NCI-H1105 (cell line): ENCODE results near the gene SDR39U1.

Source experiments
- DNase-seq: peaks from one replicate; lab custom pipeline; 2025; lab: John Stamatoyannopoulos, UW

SDR39U1 gene

GRCh38 chr14:24441904-24442239 is 704 bp downstream of the SDR39U1 start:
- DNase-seq: peak; percentile 54

DNA sequence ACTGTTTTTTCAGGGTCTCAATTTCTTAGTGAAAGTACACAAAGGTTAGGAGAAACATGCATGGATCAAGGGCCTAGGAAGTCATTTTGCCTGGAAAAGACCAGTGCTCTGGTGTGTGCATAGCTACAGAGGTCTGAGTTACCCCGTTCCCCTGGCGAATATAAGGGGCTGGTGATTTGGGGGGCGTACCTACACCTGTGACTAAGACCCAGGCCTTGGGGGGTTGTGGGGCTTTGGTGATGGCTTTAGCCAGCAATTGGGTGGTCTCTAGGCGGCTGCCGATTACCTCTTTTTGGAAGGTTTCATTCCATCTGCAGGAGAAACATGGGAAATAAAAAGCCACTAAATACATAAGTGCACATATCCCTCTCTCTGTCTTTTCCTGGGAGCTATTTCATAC is 1.1 kb downstream of the SDR39U1 start:
- no peak for DNase-seq

DNA sequence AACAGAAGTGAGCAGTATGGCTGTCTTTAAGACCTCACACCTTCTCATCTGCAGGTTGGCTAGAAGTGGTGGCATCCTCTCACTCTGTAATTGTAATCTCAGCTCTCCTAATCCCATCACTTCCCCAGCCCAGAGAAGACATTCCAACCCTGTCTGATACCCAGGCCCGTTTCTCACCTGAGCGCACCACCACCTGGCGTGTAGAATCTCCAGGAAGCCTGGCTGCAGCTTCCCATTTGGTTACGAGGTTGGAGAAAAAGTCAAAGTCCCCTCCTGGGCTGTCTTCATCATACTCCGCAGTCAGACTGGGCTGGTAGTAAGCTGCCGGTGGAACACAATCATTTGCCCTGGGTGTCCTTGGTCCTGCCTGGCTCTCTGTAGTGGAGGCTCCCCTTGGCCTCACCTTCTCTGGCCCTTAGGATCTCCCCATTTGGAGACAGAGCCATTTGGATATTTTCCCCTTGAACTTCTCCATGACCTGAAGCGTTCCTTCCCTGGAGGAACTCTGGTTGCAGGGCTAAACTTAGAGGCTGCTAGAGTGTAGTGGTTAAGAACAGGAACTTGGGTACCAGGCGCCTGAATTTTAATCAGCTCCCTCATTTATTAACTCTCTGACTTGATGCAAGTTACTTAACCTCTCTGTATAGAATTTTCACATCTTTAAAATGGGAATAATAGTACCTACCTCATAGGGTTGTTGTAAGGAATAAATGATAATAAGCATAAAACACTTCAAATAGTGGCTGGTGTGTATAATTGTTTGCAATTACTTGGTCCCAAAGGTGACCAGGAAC is 1.8 kb downstream of the SDR39U1 start:
- no peak for DNase-seq

DNA sequence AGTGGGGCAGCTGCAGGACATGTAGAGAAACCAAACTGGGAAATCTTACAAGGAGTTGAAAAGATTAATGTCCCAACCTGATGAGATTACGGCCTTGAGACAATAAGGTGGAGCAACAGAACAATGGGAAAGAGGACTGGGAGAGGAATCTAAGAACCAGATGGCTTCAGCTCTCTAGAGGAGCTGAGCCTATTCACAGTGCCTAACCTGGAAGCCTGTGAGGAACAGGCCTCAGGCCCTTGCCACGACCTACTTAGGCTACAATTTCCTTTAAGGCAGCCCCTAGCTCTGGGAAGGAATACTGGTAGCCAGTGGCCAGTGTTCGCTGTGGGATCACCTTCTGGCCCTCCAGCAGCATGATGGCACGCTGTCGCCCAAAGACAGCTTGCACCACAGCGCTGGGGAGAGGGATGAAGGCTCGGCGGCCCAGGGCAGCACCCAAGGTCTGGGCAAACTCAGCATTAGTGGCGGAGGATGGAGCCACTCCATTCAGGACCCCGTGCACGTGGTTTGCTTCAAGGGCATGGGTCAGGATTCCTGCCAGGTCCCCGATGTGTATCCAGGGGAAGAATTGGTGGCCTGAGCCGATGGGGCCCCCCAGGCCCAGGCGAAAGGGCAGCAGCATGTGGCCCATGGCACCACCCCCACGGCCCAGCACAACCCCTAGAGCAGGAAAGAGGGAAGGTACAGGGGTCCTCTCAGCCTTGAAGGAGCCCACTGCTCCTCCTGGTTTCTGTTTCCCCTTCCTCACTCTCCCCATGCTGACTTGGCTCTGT is 2.6 kb downstream of the SDR39U1 start:
- no peak for DNase-seq

DNA sequence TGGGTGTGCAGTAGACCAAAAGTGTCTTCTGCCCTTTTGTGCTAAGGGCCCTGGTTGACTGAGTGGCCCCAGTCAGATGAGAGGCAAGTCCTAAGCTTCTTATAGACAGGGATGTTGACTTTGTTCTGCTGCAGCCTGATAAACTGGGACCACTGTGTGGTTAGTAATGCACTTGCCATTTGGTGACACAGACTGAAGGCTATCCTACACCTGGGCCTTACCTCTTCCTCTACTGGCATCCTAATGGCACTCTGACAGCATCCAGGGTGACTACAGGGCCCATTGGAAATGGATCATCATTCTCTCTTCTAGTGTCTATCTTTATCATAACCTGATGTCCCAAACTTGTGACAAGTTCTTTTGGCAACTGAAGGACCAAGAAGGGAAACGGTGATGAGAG is 3.3 kb downstream of the SDR39U1 start:
- no peak for DNase-seq

DNA sequence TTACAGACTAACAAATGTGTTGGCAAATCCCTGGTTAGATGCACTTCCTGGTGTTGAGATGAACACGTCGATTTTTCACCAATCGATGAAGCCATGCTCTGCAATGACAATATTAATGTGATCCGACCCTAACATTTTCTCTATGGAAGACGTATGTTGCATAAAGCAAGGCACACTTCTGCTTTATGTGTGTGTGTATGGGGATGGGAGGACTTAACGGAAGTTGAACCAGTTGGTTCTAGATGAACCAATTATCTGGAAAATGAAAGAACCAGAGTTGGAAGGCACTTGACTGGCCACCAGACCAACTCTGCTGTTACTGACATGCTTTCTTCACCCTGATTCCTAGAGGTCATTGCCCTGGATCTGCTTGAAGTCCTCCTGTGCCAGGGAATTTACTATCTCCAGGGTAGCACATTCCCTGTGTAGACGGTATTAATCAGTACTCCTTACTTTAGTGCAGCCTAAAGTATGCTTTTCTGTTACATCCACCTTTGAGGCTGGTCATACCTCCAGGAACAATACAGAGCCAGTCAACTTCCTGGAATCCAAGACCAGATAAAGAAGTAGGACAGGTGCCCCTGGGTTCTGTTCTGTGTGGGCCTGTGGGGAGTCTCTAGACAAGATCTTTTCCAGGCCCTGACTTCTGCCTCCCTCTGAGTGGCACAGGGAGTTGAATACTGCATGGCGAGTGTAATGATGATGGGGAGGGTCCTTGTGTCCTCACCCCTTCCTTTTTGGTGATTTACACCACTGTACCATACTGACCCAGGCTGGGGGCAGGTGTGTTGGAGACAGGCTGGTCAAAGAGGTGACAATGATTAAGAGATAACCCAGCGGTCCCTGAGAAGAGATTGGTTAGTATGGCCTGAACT is 4.1 kb downstream of the SDR39U1 start:
- no peak for DNase-seq

- DNase-seq: no peak
Measured at GRCh38 chr14:24437736-24438067, 4.9 kb downstream of the SDR39U1 start.

DNA sequence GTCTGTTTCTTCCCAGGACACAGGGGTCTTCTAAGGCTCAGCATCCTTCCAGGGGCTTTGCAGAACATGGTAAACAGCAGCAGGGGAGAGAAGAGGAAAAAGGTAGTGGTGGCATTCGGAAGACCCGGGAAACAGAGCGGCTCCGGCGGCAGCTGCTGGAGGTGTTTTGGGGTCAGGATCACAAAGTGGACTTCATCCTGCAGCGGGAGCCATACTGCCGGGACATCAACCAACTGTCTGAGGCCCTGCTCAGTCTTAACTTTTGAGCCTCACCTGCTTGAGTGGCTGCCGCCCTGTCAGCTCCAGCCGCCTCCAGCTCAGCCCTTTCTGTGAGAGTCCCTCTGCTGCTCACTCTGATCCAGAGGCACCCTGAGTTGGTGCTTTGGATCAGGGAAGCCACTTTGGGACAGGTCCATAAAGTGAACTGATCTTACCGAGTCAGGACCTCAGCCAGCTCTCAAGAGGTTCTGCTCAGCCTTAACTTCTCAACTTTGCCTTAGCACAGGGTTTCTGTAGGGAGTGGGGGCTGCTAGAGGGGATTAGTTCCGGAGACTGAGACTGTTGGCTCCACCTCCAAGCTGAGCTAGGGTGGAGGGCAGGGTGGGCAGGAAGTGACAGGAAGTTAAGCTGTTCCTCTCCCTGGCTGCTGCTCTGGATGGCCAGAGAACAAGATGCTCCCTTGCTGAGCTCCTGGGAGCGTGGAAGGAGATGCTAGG is 5.4 kb downstream of the SDR39U1 start:
- no peak for DNase-seq

DNA sequence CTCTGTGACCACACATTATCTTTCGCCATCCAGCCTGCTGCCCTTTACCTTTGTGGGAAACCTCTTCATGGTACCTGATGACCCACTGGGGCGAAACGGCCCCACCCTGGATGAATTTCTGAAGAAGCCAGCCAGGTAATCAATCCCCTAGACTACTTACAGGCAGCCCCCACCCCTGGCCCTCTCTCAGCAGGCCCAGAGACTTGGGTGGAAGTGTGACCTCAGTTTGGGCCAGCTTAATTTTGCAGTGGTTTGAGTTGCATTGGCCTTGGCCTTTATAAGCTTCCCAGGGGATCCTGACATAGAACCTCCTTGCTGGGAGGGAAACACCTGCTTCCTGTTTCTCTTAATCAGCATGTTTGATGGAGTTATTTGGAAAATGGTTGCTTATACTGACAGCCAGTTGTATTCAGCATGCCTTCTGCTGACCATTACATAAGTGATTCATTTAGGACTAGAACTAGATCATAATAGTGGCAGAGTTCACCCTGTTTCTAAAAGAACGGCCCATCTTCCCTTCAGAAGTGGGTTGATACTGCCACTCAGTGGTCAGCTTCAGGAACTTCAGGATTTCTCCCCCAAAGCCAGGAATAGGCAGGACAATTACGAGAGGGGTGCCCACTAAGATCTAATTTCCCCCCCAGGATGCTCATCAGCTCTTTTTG is 6.1 kb downstream of the SDR39U1 start:
- DNase-seq: peak; percentile 42

DNA sequence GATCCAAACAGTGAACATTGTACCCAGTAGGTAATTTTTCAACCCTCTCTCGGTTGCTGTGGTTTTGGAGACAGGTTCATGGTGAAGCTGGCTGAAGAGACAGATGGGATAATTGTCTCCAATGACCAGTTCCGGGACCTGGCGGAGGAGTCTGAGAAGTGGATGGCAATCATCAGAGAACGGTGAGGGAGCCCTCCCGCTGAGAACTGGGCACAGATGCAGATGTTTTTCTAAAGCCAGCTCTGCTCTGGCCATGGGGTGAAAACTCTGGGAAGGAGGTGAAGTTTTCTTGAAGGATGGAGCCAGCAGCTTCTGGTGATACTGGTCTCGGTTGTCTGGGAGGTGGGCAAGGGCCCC is 6.6 kb downstream of the SDR39U1 start:
- DNase-seq: no peak

DNA sequence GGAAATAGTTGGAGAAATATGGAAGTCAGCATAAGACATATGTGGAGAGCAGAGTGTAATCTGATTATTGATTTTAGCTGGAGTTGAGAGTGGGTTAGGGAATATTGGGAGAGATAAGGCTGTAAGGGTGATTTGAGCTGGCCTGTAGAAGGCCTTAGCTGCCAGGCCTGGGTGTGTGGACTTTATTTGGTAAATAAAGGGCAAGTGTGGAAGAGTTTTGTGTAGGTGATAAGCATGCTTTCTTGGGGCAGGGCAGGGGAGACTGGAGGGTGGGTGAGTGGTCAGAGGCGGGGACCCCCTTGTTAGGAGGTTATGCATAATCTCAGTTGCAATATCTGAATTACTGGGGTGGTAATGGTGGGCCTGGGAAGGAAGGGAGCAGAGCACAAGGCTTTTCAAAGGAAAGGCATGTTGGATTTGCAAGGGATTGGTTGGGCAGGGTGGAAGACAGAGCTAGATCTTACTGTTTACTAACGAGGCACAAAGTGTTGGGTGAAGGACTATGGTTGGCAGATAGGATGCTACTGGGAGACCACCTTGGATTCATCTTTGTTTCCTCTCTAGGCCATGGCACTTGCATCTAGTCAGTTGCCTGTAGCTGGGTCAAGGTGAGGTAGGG is 7.3 kb downstream of the SDR39U1 start:
- DNase-seq: no peak

- no peak for DNase-seq
Measured at GRCh38 chr14:24434676-24435075, 7.9 kb downstream of the SDR39U1 start.

- DNase-seq: no peak
Measured at GRCh38 chr14:24434036-24434435, 8.5 kb downstream of the SDR39U1 start.

DNA sequence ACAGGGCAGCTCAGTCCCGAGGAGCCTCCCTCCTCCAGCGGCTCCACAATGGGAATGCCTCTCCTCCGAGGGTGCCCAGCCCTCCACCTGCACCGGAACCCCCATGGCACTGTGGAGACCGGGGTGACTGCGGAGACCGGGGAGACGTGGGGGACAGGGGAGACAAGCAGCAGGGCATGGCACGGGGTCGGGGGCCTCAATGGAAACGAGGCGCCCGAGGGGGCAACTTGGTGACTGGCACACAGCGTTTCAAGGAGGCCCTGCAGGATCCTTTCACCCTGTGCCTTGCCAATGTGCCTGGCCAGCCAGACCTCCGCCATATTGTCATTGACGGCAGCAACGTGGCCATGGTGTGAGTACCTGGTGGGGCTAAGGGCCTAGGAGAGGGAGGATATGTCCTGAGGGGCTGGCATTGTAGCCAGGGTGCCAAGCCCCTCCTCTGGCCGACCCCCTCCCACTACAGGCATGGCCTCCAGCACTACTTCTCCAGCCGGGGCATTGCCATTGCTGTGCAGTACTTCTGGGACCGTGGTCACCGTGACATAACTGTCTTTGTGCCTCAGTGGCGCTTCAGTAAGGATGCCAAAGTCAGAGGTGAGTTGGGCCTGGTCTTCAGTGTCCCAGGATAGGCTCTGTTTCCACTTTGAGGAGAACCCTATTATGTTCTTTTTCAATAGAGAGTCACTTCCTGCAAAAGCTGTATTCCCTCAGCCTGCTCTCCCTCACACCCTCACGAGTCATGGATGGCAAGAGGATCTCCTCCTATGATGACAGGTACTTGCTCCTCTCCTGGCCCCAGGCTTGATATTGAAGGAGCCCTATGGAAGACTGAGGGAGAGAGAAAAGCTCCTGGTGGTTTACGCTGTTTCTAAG is 10.1 kb downstream of the SDR39U1 start:
- DNase-seq: no peak

DNA sequence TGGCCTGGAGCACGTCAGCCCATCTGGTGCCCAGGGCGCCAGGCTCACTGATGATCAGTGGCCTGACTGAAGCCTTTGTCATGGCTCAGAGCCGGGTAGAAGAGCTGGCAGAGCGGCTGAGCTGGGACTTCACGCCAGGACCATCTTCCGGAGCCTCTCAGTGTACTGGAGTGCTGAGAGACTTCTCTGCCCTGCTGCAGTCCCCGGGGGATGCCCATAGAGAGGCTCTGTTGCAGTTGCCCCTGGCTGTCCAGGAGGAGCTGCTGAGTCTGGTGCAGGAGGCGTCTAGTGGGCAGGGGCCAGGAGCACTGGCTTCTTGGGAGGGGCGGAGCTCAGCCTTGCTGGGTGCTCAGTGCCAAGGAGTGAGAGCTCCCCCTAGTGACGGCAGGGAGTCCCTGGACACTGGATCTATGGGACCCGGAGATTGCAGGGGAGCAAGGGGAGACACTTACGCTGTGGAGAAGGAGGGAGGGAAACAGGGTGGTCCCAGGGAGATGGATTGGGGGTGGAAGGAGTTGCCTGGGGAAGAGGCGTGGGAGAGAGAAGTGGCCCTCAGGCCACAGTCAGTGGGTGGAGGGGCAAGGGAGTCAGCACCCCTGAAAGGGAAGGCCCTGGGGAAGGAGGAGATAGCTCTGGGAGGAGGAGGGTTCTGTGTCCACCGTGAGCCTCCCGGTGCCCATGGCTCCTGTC is 10.9 kb downstream of the SDR39U1 start:
- DNase-seq: peak; percentile 76

- no peak for DNase-seq
Measured at GRCh38 chr14:24430682-24431568, 11.7 kb downstream of the SDR39U1 start.

- no peak for DNase-seq
Measured at GRCh38 chr14:24430143-24430681, 12.4 kb downstream of the SDR39U1 start.
